COLO668 (cell line): Measurements from ENCODE around the gene GOT1.

ENCODE experiments used
- DNase-seq: peaks from one replicate; lab custom pipeline; 2025; ENCODE audit not compliant: unreplicated experiment; lab: John Stamatoyannopoulos, UW

Gene GOT1

DNA sequence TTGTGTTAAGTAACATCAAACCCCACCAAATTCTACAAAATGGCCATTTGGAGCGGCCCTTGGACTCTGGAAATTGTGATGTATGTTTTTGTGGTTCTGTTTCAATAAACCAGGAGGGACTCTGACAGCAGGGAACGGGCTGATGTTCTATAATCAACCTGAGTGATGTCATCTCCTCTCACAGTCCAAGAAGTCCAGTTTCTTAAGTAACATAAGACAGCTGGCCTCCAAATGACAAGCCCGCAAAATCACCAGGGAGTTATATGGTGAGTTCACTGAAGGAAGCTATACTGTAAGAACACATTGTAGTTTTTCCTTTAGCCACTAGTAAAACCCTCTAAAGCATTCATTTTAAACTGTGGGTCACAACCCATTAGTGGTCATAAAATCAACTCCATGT is 34.0 kb downstream of the GOT1 start:
- no peak for DNase-seq

DNA sequence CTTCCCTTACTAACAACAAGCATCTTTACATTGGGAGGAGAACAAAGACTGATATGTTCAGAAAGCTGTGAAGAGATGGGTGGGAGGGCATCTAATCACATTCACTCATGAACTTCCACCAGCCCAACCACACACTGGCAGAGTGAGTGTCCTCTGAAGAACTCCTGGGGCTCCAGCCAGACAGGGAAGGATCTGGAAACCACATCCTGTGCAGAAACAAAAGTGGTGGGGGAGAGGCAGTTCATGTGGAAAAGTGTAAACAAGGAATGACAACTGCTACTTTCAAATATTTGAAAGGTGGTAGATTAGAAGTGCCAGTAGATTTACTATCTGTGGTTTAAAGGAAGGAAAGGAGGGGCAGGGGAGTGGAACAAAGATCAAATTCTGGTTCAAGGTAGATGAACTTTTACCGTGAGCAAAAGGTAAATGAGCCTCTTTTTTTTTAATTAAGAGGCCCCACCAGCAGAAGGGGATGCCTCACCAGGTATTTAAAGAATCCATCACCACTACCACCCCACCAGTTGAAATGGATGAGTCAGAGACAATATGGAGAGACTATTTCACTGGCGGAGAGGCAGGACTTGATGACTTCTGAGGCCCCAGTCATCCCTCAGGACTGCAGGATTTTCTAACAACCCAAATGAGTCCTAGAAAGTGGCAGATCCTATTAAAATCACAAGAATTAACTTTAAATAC is 34.5 kb downstream of the GOT1 start:
- peak; percentile 63 for DNase-seq

DNA sequence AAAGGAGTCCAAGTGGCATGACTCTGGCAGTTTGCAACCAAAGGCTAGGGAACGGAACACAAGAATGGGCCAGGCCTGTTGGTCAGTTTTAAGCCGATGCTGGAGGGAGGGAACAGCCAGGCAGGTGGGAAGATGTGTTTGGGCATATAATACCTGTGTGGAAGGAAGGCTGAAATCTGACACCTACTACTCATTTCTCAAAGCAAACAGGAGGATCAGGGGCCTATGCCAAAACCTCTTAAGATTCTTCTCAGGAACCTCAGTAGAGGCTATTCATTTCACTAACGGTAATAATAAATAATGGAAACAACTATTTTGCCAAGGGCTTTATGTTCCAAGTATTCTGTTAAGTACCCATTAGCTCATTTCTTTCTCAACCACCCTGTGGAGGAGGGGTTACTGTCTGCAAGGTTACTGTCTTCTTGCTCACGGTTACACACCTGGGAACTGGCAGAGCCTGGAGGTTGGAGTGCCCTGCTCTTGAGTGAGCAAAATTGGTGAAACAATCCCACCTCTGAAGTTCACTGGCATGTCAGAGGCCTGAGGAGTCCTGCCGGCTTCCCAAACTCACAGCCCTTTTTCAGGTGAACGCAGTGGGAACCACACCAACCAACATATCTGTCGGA is 35.5 kb downstream of the GOT1 start:
- DNase-seq = peak; percentile 27

DNA sequence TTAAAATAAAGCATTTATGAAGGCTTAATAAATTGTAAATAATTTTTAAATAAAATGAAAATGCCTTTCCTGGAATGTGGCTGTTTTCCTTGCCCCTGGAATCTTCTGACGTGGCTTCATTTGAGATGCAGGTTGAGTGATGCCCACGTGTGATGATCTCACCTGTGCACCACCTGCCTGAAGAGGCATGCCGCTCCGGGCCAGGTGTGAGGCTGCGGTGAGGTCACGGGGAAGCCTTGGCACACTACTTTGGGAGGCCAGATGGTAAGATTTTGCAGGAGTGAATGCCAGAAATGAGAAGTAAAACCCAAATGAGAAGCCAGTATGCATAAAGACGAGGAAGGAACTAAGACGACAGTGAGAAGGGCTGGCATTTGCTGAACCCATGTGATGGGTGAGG is 36.2 kb downstream of the GOT1 start:
- DNase-seq = peak; percentile 80

DNA sequence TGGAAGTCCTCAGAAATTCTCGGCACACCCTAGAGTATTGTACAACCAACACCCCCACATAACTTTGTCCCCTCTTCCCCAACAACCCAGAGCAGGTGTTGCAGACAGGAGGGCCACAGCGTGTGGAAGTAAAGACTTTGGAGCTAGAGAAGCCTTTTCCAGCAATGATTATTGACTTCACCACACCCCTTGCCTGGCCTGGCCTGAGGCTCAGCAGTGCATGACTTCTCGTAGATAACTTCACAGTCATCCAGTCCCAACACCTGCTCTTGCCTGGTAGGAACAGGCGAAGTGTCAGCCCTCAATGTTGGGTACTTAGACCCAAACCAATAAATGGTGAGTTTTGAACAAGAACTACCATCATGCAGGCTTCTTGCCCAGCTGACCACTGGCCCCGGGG is 36.7 kb downstream of the GOT1 start:
- peak; percentile 16 for DNase-seq

DNA sequence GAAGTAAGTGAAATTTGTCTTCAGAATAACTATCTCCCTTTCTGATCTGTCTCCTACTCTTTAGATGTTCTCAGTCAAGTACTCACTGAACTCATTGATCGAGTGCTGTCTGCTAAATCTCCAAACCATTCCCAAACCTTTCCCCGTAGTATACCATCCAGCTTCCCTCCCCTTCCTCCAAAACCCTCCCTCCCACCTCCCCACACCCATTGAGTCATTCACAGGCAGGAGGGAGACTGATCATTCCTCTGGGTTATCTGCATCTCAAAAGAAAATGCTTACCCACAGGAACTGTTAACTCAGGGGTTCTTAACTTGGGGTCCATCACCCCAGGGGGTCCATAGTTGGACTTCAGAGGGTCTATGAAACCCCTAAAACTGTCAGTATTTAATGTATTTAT is 37.4 kb downstream of the GOT1 start:
- no peak for DNase-seq

DNA sequence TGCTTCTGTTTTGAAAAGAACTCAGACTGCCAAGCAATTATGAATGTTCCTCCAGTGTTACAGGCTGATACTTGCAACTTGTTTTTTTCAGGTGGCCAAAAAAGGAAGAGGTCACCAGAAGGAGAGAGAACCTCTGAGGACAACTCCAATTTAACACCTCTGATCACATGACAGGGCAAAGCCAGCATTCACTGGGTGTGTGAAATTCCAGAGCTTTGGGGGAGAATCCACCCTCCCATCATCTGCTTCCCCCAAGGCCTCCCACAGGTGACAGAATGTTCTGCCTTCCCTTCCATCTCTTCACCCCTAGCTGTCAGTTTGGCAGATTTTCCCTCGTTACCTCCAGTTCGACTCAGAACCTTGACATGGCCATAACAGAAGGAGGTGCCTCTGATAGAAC is 39.1 kb downstream of the GOT1 start:
- no peak for DNase-seq

DNA sequence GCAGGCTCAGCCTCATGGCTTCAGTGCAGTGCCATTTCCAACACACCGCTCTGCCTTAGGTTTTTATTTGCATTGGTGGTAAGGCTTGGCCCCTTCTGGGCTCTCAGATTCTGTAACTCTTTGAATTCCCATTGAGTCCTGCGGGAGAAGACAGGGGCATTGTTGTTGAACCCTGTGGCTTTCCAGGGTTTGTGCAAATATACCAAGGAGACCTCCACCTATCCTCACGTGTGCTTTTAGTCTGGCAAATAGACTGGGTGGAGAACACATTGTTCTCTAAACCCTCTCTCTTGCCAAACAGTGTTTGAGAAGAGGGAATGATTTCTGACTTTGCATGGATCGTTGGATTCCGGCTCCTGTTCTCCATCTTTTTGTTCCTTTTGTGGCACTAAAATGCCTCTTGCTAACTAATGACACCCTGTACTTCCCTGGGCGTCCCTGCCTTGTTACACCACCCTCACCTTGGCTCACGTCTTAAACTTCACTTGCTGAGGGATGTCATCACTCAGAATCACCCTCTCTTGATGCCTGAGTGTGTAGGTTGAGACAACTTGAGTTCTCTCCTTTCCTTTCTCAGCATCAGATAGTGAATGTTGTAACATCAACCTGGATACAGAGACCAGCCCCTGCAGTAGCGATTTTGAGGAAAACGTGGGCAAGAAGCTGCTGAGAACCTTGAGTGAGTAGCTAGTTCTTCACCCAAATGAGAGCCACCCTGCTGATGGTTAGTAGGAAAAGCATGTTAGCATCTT is 40.5 kb downstream of the GOT1 start:
- DNase-seq = no peak

DNA sequence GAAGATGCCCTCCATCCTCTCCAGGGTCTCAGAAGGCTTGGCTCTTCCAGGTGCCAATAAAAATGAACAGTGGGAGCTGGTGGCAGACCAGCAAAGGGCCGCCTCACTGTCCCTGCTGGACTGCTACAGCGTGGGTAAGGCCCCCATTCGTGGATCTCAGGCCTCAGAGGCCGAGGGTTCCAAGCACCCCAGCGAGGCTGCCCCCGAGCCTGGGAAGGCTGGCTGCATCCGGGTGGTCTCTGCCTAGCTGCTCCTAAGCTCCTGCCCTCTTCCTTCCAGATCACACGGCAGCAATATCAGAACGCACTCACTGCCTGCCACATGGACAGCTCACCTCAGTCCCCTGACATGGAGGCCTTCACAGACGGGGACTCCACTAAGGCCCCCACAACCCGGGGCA is 42.9 kb downstream of the GOT1 start:
- no peak for DNase-seq

DNA sequence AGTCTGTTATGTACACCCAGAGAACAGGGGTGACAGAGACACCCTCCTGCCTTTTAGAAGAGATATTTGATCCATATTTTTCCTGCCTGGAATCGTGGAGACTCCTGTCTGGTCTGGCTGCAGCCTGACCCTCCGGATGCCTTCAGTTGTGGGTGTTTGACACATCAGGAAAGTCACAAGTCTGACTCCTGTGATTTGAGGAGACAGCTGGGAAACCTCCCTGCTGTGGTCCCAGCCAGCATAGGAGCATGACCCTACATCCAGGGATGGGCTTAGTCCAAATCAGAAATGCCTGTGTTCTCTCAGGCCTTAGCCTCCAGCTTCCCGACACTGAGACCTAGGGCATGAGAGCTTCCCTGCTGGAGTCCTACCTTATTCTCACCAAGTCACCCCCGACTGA is 43.4 kb downstream of the GOT1 start:
- no peak for DNase-seq

DNA sequence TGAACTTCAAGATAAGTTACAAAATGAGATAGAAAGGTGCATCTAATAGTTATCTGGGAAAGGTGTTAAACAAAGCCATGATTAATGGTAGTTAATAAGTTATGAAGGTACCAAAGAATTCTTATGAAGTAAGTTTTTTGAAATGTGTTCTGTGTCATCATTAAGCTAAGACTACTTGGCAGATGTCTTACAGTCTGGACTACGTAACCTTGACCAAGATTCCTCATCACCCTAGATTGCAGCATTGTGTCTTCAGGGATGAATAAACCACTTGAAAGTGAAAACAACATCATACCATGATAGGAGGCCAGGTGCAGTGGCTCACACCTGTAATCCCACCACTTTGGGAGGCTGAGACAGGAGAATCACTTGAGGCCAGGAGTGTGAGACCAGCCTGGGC is 48.2 kb downstream of the GOT1 start:
- DNase-seq = no peak

DNA sequence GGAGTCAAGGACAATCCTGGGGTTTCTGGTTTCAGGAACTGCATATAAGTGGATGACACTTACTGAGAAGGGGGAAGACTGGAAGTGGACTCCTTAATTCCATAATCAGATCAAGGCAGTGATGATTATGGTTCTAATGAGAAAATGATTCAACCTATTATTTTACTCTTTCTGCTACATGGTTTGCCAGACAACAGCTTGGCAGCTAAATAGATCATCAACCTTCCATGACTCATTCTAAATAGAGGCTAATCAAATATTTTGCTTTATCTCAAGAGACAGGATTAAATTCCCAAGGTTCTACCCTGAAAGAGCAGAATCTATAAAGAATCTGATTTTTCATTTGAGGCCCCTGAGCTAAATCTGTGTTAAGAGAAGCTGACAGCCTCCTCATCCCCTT is 55.0 kb downstream of the GOT1 start:
- no peak for DNase-seq

DNA sequence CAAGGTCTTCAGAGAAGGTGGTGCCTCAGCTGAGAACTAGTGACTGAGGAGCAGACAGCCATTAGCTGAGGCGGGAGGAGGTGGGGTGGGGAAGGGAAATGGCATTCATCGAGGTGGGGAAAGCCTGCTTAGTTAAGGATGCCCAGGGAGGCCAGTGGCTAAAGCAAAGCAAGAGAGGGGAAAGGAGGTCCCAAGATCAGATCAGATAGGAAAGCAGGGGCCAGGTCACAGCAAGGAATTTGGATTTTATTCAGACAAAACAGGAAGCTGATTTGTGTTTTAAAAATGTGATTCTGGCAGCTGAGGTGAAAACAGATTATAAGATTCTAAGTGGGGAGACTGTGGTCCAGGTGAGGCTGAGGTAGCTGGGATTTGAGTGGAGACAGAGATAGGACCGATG is 55.5 kb downstream of the GOT1 start:
- DNase-seq = no peak

DNA sequence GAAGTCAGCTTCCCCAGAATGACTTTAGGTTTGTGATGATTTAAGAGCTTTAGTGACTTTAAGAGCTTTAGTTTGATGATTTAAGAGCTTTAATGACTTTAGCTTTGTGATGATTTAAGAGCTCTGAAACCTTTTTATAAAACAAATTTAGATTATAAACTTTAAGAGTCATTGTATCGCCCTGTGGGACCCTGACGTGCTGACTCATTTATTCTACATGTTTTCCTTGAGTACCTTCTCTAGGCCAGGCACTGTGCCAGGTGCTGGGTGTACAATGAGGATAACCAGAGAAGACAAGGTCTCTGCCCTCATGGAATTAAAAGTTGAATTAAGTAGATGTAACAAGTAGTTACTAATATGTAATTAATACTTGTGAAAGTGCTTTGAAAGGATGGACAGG is 55.9 kb downstream of the GOT1 start:
- DNase-seq = no peak

DNA sequence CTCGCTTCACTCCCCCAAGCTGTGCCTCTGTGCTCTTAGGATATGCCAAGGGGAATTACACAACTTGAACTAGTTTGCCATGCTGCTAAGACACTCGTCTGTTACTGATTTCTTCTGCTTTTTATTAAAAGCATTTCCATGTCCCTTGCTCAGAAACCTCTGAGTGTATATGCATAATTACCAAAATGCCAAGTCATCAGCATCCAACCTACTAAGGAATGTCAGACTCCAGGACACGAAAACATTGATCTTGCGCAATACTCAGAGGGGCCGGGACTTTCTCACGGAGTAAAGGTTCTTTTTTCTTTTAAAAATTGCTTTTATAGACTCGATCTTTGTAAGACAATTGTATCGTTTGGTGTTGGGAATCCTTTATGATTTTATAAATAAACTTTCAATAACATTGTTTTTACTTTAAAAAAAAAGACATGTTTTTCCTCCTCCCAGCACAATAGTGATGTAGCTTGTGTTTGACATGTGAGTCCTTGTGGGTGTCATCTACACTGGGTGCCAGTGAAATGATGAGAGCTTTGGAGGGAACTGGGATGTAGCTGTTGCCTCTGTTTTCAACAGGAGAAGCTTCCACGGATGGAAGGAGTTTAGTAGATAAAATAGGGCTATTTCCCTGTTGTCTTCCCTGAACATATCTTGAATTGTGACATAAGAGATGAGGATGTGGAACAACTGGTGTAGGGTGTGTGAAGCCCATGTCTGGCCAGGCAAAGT is 57.7 kb downstream of the GOT1 start:
- DNase-seq = no peak

DNA sequence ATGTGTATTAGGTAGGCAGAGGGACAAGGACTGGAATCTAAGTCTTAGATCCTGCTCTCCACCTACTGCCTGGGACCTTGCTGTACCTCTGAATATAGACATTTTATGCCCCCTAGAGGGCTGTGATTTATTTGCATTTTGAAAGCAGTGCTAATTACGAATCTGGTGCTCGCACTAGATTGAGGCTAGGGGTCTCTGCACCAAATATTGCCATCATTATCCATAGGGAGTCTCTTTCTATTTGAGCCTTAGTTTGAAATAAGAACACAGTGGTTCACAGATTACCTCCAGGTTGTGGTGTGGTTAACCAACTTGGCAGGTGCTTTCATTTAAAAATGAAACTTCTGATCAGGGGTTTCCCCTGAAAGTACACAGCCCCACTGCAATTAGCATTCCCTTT is 59.4 kb downstream of the GOT1 start:
- peak; percentile 4 for DNase-seq

DNA sequence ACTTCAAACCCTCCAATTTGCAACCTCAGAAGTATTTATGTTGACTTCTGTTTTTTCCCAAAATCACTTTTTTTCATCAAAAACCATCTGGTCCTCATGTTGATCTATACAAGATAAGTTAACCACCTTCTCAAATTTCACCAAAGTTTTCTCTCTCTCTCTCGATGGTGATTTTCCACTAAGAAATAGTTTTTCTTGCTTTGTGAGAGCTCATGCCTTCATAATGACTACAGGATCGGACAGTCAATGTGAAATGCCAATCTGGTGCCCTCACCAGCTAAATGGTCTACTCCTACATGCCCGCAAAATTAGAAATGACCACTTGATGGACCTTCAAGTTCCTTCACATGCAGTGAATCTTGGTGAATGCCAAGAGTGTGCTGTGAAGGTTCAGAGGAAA is 60.9 kb downstream of the GOT1 start:
- no peak for DNase-seq

DNA sequence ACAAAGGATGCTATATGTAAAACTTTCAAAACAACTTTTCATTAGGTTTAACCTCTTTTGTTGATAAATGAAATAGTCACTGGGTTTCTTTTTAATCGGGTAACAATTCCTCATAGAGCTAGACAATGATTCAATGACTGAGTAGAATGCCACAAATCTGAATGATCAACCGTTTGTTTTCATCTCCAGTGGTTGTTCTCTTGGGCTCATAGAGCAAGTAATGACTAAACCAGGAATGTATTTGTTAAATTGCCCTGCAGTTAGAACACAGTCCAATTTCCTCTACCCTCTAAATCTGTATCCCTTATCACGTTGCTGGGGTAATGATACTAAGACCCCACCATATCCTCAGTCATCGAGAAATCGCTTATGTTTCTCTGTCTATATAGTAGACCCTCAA is 61.3 kb downstream of the GOT1 start:
- DNase-seq = no peak

DNA sequence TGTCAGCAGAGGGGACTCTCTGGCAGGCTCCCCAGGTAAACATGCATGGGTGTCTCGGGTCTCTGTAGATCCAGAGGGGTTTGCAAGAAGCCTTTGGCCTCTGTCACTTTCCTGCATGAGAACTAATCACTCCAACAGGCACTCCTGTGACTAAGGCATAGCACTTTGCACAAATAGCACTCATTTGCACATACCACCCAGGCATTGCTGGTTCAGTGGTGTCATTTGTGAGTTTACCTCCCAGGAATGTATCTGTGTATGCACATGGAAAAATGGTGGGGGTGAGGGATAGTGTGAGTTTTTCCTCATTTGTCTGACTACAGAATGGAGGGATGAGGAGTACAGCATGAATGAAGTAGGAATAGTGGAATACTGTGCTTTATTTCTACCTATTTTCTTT is 61.8 kb downstream of the GOT1 start:
- no peak for DNase-seq

DNA sequence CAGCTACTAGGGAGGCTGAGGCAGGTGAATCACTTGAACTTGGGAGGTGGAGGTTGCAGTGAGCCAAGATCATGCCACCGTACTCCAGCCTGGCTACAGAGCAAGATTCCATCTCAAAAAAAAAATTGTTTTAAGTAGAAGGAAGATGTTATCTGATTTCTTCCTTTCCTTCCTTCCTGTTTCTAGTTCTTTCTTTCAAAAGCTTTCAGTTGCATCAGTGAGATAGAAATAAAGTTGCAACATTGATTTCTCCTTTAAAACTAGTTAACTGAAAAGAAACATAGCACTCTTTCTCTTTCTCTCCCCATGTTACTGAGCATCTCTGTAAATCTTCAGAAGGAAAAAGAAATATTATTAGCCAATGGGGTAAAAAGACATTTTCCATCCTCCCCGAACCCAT is 63.8 kb downstream of the GOT1 start:
- DNase-seq = no peak

DNA sequence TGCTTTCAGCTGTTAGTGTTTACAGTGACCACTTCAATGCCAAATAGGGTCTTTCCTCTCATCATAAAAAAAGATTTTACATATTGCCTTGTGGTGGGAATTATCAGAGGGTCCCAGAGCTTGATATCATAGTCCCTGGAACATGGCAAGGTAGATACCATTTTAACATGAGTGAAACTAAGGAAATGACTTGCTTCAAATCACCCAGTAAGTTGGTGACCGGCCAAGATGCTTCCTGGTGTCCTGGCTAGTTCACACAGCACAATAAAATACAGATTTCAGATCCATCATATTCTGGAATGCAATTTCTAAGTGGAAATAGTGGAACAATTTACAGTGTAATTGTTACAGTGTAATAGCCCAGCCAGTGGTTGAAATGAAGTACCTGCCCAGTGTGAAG is 64.7 kb downstream of the GOT1 start:
- DNase-seq = no peak

DNA sequence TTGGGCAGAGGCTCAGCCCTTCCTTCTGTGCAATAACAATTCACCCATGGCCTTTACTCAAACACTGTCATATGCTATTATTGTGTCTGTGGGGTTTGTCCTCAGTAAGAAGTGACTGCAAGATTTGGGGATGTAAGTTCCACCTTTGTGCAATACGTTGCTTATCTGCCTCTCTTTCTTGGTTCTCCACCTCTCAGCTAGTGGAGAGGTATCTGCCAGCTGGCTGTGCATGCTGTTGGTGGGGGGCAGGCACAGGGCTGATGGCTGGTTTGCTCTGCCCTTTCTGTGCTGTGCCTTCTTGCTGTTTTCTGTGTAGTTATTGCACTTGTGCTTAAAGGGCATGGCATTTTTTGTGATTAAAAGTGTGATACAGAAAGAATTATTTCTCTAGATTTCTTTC is 65.1 kb downstream of the GOT1 start:
- no peak for DNase-seq
